Right atrium auricular region (tissue), 2 donors: ENCODE results near the gene STAG1. TPM values are rescaled to one million over a fixed set of nuclear protein-coding genes. Genes with fewer than 3 reads are reported as not detected.

ENCODE experiments used
- DNase-seq: peaks from one replicate; pipeline ENCODE4 v3.0.0-alpha.2; 2019; ENCODE audit warnings: low spot score
- H3K27ac ChIP-seq, 2 donors: fragments of 200-600 bp; sonication (generic); 1 replicate in 1 of 2; 2 replicates in 1 of 2; pipeline ENCODE4 v1.5.1; 2016 to 2019
- H3K27me3 ChIP-seq, 2 donors: fragments of 200-600 bp; sonication (generic); one replicate each; pipeline versions ENCODE4 v1.5.1 to v1.6.0; 2017 to 2019
- H3K36me3 ChIP-seq: fragments of 200-600 bp; sonication (generic); one replicate; pipeline ENCODE4 v1.5.1; 2016
- H3K4me1 ChIP-seq, 2 donors: fragments of 200-600 bp; sonication (generic); one replicate each; pipeline versions ENCODE4 v1.5.1 to v1.6.0; 2017 to 2019
- H3K4me3 ChIP-seq, 2 donors: fragments of 200-600 bp; sonication (generic); 1 replicate in 1 of 2; 2 replicates in 1 of 2; pipeline ENCODE4 v1.5.1; 2017 to 2019; ENCODE audit warnings: mild to moderate bottlenecking in 1 of 2, moderate library complexity in 1 of 2
- H3K9me3 ChIP-seq, 2 donors: fragments of 200-600 bp; sonication (generic); one replicate each; pipeline ENCODE4 v1.5.1; 2019
- CTCF ChIP-seq, 2 donors: fragments of 200-600 bp; sonication (generic); IDR thresholded peaks; one replicate each; pipeline ENCODE4 v1.5.1; 2019; ENCODE audit warnings: antibody characterized with exemption in 2 of 2
- total RNA-seq, 2 donors: library from RNA; depleted of rRNA; stranded (reverse); fragments of >200 nt; gene quantifications; one replicate each; pipeline ENCODE4 v1.1.0, GENCODE V29; 2016

The STAG1 gene
- total RNA-seq, 2 donors from 2014 or later: 16.5 to 24.8 TPM

DNA sequence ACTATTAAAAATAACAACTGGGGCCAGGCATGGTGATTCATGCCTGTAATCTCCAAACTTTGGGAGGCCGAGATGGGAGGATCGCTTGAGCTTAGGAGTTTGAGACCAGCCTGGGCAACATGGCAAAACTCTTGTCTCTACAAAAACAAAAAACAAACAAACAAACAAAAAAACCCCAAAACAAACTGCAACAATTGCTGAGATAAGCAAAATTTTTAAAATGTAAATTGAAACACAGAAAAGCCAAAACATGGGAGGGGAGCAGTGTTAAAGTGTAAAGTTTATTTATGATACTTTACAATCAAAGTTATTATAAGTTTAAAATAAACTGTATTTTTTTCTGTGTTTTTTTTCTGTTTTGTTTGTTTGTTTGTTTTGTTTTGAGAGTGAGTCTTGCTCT is 294.4 kb downstream of the STAG1 start:
- H3K27me3 ChIP-seq: no peaks in the 10 kb centered on the region
- H3K36me3 ChIP-seq: peaks cover 25% of the 10 kb centered on the region
- H3K9me3 ChIP-seq: peaks cover 24 to 43% of the 10 kb centered on the region in 2 donors
- no peak overlapping the region for H3K4me3 ChIP-seq
- no peak for DNase-seq
- no peak overlapping the region for H3K27ac ChIP-seq
- no peak for TF ChIP-seq CTCF (IDR thresholded peaks at IDR 0.05)
- H3K4me1 ChIP-seq: no peaks in the 10 kb centered on the region

DNA sequence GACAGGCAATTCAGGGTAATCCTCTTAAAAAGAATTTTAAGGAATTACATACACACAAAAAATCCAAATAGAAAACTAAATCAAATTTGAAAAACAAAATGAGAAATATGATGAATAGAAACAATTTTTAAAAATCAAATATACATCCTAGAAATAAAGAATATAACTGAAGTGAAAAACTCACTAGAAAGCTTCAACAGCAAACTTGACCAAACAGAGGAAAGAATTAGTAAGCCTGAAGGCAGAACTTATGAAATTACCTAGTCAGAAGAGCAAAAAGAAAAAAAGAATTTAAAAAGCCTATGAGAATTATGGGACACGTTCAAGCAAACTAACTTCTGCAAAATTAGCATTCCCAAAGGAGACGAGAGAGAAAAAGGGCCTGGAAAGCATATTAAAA is 296.0 kb downstream of the STAG1 start:
- no peak for DNase-seq
- H3K4me1 ChIP-seq: no peaks in the 10 kb centered on the region
- H3K27me3 ChIP-seq: no peaks in the 10 kb centered on the region
- no peak for TF ChIP-seq CTCF (IDR thresholded peaks at IDR 0.05)
- peaks cover 34% of the 10 kb centered on the region for H3K36me3 ChIP-seq
- peaks cover 24 to 43% of the 10 kb centered on the region in 2 donors for H3K9me3 ChIP-seq
- no peak overlapping the region for H3K4me3 ChIP-seq
- H3K27ac ChIP-seq: no peak overlapping the region

- Histone ChIP-seq H3K36me3 (peaks cover 22% of the 10 kb centered on the region), H3K27ac (no peak overlapping the region), H3K9me3 (no peaks in the 10 kb centered on the region), H3K4me1 (no peaks in the 10 kb centered on the region), H3K4me3 (no peak overlapping the region), H3K27me3 (no peaks in the 10 kb centered on the region)
- no peak for TF ChIP-seq CTCF (IDR thresholded peaks at IDR 0.05)
- DNase-seq: no peak
These were observed 307.6 kb downstream of the STAG1 start for GRCh38 chr3:136444581-136444980.

GRCh38 chr3:136437043-136437442 is 315.1 kb downstream of the STAG1 start:
- Histone ChIP-seq H3K4me1 (no peaks in the 10 kb centered on the region), H3K36me3 (peaks cover 21% of the 10 kb centered on the region), H3K27ac (no peak overlapping the region), H3K27me3 (no peaks in the 10 kb centered on the region), H3K9me3 (no peaks in the 10 kb centered on the region), H3K4me3 (no peak overlapping the region)
- TF ChIP-seq CTCF (IDR thresholded peaks at IDR 0.05): no peak
- DNase-seq: no peak

DNA sequence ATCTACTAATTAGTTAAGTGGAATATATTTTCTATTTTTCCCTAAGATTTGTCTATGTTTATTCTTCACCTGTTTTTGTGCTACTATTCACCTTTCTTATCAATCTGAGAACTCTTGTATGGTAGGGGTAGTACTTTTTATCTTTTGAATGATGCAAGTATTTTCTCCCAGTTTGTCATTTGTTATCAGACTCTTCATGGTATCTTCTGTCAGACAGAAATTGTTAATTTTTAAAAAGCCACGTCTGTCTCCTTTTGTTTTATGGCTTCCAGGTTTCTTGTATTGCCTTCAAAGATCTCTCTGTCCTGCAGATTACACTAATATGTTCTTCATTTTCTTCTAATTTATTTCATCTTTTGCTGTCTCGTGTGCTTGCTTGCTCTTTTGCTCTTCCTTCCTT is 317.7 kb downstream of the STAG1 start:
- Histone ChIP-seq H3K27ac (no peak overlapping the region), H3K4me3 (no peak overlapping the region), H3K9me3 (no peaks in the 10 kb centered on the region), H3K36me3 (peaks cover 4% of the 10 kb centered on the region), H3K27me3 (no peaks in the 10 kb centered on the region), H3K4me1 (no peaks in the 10 kb centered on the region)
- TF ChIP-seq CTCF (IDR thresholded peaks at IDR 0.05): no peak
- DNase-seq: no peak

GRCh38 chr3:136432685-136433084 is 319.5 kb downstream of the STAG1 start:
- no peaks in the 10 kb centered on the region for H3K27me3 ChIP-seq
- peaks cover 4% of the 10 kb centered on the region for H3K36me3 ChIP-seq
- H3K27ac ChIP-seq: no peak overlapping the region
- H3K9me3 ChIP-seq: no peaks in the 10 kb centered on the region
- no peak for DNase-seq
- H3K4me3 ChIP-seq: no peak overlapping the region
- no peak for TF ChIP-seq CTCF (IDR thresholded peaks at IDR 0.05)
- H3K4me1 ChIP-seq: no peaks in the 10 kb centered on the region
